DMS114 treated with DMSO at 0.1 percent for 48 hours (cell line): ENCODE measurements around the gene EGR2.

Experiments
- DNase-seq: peaks from one replicate; lab custom pipeline; 2025; ENCODE audit not compliant: unreplicated experiment; lab: John Stamatoyannopoulos, UW

The EGR2 gene

DNA sequence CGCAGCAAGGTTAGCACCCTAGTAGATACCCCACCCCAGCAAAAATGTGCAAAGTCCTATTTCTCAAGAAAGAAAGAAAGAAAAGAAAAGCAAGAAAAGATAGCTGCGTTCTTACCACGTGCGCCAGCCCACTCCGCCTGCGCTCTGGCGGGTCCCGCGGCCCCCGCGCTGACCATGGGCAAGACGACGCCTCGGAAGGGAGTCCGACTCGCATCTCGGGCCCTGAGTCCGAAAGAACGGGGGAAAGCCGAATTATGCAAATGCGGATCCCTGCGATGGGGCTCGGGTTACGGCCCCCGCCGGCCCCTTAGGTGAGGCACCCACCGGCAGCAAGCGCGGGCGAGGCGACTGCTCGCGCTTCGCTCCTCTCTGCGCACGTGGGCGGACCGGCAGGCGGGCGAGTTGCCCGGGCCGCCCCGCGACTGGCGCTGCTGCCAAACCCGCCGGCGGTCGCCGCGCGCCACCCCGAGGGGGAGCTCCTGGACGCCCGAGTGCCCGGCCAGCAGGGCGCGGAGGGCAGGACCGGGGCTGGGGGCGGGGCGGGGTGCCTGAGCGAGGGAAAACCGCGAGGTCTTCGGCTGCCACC, 2.4 kb upstream of the EGR2 start:
- DNase-seq = no peak

- no peak for DNase-seq
These were observed 1.7 kb upstream of the EGR2 start for GRCh38 chr10:62817766-62818425.

DNA sequence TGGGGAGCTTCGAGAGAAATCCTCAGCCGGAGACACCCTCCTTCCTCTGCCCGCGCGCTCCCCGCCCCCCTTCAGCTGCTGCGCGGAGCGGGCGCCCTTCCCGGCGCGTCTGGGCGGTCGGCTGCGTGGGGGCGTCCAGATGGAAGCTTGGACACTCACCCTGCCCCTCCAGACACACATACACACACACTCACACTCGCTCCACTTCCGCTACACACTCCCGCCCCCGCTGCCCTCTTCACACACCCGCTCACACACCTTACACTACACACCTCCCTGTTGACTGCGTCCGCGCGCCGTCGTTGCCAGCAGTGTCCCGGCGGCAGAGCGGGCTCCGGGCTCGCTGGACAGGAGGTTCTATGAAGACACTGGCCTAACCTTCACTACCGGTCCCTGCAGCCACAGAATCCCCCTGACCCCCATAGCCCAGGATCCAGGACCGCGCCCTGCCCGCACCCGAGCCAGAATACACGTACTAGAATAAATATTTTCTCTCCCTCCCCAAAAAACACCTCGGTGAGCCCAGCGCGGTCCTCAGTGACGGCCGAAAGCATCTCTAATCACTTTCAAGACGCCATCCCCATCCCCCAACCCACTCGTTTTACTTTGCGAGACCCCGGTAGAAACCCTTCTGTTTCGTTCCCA, 1.1 kb upstream of the EGR2 start:
- no peak for DNase-seq

- no peak for DNase-seq
These were observed 163 bp downstream of the EGR2 start for GRCh38 chr10:62816076-62816330.

- no peak for DNase-seq
These were observed 638 bp downstream of the EGR2 start for GRCh38 chr10:62815381-62816075.

DNA sequence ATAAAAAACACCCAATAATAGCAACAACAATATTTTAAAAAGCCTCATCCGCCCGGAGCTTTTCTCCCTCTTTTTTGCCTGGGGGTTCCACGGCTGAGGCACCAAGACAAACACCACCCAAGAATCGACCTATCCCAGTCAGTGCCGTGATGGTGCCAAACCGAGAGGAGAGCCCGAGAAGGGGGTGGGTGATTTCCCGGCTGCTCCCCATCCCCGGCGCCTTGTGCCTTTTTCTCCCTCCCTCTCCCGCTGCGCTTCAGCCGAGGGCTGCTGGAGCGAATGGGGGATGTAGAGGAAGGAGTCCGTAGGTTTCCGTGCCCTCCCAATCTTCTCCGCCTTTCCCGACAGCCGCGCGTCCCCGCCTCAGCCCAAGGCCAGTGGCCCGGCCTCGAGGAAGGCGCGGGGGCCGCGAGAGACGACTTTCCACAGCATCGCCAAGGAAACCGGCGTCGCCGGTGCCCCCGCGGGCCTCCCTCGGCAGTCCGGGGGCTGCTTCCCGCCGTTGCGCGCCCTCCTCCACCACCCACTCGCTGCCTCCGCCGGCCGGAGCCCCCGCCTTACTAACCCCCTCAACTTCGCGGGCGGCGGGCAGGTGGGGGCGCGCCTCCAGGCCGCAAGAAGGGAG, 1.3 kb downstream of the EGR2 start:
- no peak for DNase-seq

GRCh38 chr10:62813981-62814380, 2.2 kb downstream of the EGR2 start:
- DNase-seq = no peak

GRCh38 chr10:62813453-62813852, 2.7 kb downstream of the EGR2 start:
- DNase-seq = no peak

GRCh38 chr10:62812672-62813439, 3.3 kb downstream of the EGR2 start:
- DNase-seq = no peak

DNA sequence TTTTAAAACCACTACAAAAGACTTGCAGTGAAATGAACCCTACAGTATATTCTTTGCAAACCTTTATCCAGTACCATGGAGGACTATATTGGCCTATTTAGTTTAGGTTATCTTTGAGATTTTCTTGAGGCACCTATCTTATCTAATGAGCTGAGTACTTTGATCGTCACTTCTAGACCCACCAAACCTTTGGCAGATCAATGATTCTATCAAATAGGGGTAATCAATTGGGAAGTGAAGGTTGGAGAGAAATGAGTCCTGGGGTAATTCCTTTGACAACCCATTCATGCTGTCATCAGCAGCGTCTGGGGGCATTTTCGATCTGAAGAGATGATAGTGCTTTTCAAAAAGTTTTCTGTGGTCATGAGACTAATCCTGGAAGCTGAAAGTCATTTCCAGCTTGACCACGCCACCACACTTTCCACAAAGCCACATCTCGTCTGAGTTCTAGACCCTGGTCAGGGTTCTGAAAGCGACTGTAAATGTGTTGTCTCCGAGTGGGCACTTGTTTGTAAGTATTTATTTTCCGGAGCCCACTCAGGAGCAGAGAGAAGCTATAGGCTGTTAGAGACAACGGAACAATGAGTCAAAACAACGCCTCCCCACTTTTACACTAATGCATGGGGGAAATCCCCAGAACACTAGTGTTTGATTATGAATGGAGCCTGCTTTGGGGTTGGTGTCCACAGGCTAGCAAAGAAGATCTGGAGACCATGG, 4.8 kb downstream of the EGR2 start:
- DNase-seq = no peak

DNA sequence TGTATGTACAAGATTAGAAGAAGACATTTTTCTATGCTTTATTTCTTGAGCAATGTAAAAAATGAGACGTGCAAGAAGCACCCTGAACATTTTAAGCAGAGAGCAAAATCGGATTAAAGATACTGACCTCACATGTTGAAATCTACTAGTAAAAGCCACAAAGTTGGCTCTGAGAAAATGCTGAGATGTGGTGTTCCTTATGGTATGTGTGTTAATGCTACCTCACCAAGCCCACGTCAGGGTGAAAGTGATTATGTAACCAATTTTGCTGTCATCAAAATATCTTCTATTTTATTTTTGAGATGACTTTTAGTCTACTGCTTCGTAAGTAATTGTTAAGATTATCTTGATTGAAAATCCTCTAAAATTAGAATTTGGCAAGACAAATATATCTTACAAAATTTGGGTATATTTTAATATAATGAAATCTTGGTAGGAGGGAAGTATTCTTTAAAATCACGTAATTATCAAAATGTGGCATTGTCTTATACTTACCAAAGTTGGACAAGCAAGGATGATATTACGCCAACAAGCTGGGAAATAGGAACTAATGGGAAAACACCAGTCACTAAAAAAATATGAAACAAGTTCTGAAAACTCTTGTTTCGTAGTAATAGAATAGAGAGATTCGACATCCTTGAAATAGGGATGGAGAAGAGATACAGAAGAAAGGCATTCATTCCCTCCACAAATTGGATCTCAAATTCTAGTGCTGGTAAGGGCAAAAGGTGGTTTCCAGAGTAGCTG, 5.8 kb downstream of the EGR2 start:
- DNase-seq = no peak

DNA sequence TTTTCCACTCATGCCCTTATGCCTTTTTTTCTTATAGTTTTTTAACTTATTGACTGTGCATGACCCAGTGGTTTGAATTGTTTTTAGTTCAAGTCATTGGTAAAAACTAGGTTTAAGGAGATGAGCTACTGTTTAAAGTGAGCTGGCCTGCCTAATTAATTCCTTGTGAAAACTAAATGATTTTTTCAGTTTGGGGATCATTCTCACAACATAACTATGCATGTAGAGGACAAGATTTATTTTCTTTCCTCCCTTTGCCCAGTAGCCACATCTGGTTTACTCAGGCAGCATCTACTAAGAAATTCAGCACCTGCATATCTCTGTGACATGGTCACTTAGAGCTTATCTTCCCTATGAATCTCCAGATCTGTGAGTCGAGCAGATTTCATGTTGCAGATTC, 9.9 kb downstream of the EGR2 start:
- no peak for DNase-seq

DNA sequence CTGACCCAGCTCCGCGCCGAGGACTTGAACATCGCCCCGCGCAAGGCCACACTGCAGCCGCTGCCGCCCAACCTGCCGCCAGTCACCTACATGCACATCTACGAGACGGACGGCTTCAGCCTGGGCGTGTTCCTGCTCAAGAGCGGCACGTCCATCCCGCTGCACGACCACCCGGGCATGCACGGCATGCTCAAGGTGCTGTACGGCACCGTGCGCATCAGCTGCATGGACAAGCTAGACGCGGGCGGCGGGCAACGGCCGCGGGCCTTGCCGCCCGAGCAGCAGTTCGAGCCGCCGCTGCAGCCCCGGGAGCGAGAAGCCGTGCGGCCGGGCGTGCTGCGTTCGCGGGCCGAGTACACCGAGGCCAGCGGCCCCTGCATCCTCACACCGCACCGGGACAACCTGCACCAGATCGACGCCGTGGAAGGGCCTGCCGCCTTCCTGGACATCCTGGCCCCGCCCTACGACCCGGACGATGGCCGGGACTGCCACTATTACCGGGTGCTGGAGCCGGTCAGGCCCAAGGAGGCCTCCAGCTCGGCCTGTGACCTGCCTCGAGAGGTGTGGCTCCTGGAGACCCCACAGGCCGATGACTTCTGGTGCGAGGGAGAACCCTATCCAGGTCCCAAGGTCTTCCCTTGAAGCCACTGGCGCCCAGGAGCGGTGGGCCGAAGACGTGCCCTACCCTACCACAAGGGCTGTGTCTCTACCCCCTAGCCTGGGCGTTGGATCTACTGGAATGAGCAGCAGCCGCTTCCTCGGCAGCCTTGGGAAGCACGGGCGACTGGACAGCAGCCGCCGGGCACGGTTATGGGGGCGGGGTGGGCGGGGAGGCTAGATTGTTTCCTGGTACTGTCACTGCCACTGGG, 10.7 kb downstream of the EGR2 start:
- no peak for DNase-seq

DNA sequence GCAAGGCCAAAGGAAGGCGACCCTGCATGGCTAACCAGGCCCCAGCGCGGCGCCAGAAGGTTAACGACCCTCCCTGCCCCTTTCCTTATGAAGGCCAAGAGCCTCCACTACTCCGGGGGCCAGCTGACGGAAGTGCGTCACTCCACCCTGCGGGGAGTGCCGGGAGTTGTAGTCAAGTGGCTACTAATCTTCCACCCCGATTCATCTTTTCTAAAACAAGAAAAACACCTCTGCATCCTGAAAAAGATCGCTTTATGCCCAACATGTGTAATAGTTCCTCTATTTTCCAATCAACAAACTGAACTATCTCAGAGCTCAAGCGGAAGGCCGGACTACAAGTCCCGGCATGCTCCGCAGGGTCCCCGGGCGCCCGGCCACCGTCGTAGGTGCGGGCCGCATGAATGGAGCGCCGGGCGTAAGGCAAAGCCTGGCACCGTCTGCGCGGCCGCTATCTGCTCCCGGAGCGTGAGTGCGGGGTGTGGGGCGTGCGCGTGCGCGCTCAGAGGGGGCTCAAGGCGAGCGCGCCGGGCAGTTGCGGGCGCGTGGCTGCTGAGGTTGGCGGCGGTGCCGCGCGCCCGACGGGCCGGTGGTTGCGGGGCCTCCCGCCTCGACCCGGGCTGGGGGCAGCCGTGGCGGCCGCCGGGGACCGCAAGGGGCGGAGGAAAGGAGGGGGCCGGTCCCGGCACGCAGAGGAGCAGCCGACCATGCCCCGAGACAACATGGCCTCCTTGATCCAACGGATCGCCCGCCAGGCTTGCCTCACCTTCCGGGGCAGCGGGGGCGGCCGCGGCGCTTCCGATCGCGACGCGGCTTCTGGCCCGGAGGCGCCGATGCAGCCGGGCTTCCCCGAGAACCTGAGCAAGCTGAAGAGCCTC, 11.6 kb downstream of the EGR2 start, which contains the start of gene ADO:
TSS of gene ADO (plus strand) at position 365 of the 875 bp plus-strand sequence. CDS start at position 705, 340 bp downstream.
- peak; percentile 84 for DNase-seq

GRCh38 chr10:62803724-62804355, 12.3 kb downstream of the EGR2 start:
- DNase-seq = no peak

DNA sequence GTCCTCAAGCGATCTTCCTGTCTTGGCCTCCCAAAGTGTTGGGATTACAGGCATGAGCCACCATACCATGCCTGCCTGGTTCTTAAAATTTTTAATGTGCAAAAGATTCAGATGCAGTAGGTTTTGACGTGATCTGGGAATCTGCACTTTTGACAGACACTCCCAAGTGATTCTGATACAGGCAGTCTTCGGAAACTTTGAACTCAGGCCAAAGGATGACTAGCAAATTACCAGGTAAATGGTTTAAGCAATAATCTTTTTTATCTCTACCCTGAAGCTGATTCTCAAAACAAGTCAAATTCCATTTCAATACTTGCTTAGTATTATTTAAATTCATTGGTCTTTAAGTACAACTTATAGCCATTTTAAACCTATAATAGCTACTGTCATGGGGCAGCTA, 14.3 kb downstream of the EGR2 start:
- no peak for DNase-seq

- no peak for DNase-seq
These were observed 19.3 kb downstream of the EGR2 start for GRCh38 chr10:62796896-62797295.
